HT-29 (cell line): ENCODE results near the gene HLTF. TPM values are rescaled to one million over a fixed set of nuclear protein-coding genes. Genes with fewer than 3 reads are reported as not detected.

Source experiments
- DNase-seq: peaks from one replicate; pipeline ENCODE4 v3.0.0-alpha.2; 2015; ENCODE audit warnings: low spot score
- total RNA-seq: library from RNA; depleted of rRNA; stranded (reverse); fragments of >200 nt; shearing (Covaris generic); gene quantifications from 2 replicates; pipeline ENCODE4 v1.2.3, GENCODE V29; 2014

Gene HLTF
- total RNA-seq, 1 experiment from 2014 or later: not detected

GRCh38 chr3:149085828-149086231, 503 bp downstream of the HLTF start:
- no peak for DNase-seq

- no peak for DNase-seq
Observed at GRCh38 chr3:149081772-149082171, 4.6 kb downstream of the HLTF start.

- no peak for DNase-seq
Observed at GRCh38 chr3:149080699-149081091, 5.6 kb downstream of the HLTF start.

- DNase-seq: no peak
Observed at GRCh38 chr3:149080011-149080698, 6.2 kb downstream of the HLTF start.

GRCh38 chr3:149077628-149078027, 8.7 kb downstream of the HLTF start:
- DNase-seq: no peak

GRCh38 chr3:149067883-149068282, 18.4 kb downstream of the HLTF start:
- no peak for DNase-seq

- no peak for DNase-seq
Observed at GRCh38 chr3:149061776-149062175, 24.6 kb downstream of the HLTF start.

GRCh38 chr3:149058602-149059001, 27.7 kb downstream of the HLTF start:
- DNase-seq: no peak

- no peak for DNase-seq
Observed at GRCh38 chr3:149058198-149058597, 28.1 kb downstream of the HLTF start.

GRCh38 chr3:149055575-149055974, 30.8 kb downstream of the HLTF start:
- no peak for DNase-seq

GRCh38 chr3:149044339-149045083, 41.8 kb downstream of the HLTF start:
- DNase-seq: no peak

GRCh38 chr3:149042789-149043386, 43.4 kb downstream of the HLTF start:
- DNase-seq: no peak

GRCh38 chr3:149038322-149038721, 48.0 kb downstream of the HLTF start:
- DNase-seq: no peak

- DNase-seq: no peak
Observed at GRCh38 chr3:149037684-149038083, 48.6 kb downstream of the HLTF start.

GRCh38 chr3:149031096-149031495, 55.2 kb downstream of the HLTF start:
- no peak for DNase-seq

GRCh38 chr3:149026718-149027117, 59.6 kb downstream of the HLTF start:
- no peak for DNase-seq

GRCh38 chr3:149023951-149024350, 62.4 kb downstream of the HLTF start:
- no peak for DNase-seq

GRCh38 chr3:149021830-149022229, 64.5 kb downstream of the HLTF start:
- DNase-seq: no peak

GRCh38 chr3:149020839-149021252, 65.5 kb downstream of the HLTF start:
- DNase-seq: no peak

GRCh38 chr3:149020196-149020838, 66.0 kb downstream of the HLTF start:
- no peak for DNase-seq

- DNase-seq: no peak
Observed at GRCh38 chr3:149019580-149019979, 66.8 kb downstream of the HLTF start.

GRCh38 chr3:149018247-149018646, 68.1 kb downstream of the HLTF start:
- DNase-seq: no peak
